T47D (cell line): ENCODE results near the gene CPLX3.

Source experiments
- DNase-seq, 2 experiments: peaks; one replicate each; pipeline versions ENCODE4 v3.0.0 to v3.0.0-alpha.2; 2011 to 2012; ENCODE audit warnings: low read depth in 1 of 2, low spot score in 1 of 2
- JUND ChIP-seq: IDR thresholded peaks from 2 replicates; pipeline ENCODE4 v1.6.1; 2012; ENCODE audit warnings: low read depth
- in situ Hi-C: cut with HindIII; loops from 2 replicates; pipeline ENCODE4 v1.10.0; 2016; ENCODE audit warnings: low sequenced_read_pairs, low pct_unique_long_range_greater_than_20kb

CPLX3 gene

GRCh38 chr15:74801311-74801997 is 25.0 kb upstream of the CPLX3 start:
- no peak for DNase-seq
- no peak for TF ChIP-seq JUND
- in situ Hi-C loops = no loop called here

DNA sequence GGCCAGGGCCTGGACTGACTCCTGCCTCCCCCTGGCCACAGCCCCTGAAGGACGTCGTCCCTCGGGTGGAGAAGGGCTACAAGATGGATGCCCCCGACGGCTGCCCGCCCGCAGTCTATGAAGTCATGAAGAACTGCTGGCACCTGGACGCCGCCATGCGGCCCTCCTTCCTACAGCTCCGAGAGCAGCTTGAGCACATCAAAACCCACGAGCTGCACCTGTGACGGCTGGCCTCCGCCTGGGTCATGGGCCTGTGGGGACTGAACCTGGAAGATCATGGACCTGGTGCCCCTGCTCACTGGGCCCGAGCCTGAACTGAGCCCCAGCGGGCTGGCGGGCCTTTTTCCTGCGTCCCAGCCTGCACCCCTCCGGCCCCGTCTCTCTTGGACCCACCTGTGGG is 24.1 kb upstream of the CPLX3 start:
- no peak for TF ChIP-seq JUND
- no peak for DNase-seq
- in situ Hi-C loops = no loop called here

- no peak for DNase-seq
- no peak for TF ChIP-seq JUND
- in situ Hi-C loops = no loop called here
Measured at GRCh38 chr15:74802862-74803447, 23.5 kb upstream of the CPLX3 start.

- in situ Hi-C loops = no loop called here
- DNase-seq = no peak
- no peak for TF ChIP-seq JUND
Measured at GRCh38 chr15:74804935-74805334, 21.5 kb upstream of the CPLX3 start.

DNA sequence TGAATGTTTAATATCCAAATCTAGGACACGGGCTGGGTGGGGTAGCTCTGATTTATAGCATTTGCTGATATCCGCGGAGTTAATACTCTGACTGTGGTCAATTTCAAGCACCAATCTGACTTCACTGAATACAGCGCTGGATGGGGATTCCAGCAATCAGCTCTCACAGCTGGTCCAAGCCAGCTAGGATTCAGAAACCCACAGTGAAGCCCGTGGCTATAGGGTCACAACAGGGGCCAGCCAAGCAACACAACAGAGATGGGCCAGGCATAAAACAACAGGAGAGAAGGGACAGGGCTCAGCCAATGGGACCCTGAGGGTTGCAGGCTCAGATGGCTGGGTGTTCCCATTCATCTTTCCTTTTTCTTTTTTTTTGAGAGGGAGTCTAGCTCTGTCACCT is 19.1 kb upstream of the CPLX3 start:
- in situ Hi-C loops = no loop called here
- no peak for TF ChIP-seq JUND
- DNase-seq = no peak

DNA sequence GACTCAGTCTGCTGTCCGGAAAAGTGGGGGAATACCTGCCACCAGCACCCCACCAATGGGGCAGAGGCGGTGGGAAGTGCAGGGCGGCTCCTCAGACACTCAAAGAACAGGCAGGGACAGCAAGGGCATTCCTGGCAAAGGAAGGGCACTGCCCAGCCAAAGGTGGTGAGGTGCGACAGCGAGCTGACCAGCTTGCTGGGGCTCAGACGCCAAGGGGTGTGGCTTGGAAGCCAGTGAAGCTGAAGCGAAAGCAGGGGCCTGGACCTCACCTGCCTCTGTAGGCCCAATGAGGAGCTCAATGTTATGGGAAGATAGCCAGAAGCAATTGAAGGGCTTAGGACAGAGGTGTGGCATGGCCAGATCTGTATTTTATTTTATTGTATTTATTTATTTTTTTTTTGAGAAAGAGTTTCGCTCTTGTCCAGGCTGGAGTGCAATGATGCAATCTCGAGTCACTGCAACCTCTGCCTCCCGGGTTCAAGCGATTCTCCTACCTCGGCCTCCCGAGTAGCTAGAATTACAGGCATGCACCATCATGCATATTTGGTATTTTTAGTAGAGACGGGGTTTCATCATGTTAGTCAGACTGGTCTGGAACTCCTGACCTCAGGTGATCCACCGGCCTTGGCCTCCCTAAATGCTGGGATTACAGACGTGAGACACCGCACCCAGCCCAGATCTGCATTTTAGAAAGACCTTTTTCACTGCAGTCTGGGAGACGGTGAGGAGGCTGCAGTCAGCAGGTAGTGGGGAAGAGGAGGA is 18.2 kb upstream of the CPLX3 start:
- TF ChIP-seq JUND = no peak
- DNase-seq = peak in 1 of 2 experiments; percentile 58
- in situ Hi-C loops = no loop called here

- in situ Hi-C loops = no loop called here
- DNase-seq = no peak
- no peak for TF ChIP-seq JUND
Measured at GRCh38 chr15:74808840-74809229, 17.6 kb upstream of the CPLX3 start.

- in situ Hi-C loops = no loop called here
- no peak for TF ChIP-seq JUND
- DNase-seq = no peak
Measured at GRCh38 chr15:74809242-74809641, 17.2 kb upstream of the CPLX3 start.

DNA sequence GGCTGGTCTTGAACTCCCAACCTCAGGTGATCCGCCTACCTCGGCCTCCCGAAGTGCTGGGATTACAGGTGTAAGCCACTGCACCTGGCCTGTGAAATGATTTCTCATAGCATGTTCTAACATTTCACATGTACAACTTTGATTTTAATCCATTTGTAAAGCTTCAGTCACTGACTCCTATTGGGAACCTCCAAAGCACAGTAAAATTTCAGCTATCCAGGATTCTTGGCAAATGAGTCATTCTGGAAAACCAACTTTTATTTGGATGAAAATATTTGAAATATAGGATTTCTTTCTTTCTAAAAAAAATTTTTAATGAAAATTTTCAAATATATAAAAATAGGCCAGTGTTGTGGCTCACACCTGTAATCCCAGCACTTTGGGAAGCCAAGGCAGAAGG is 16.5 kb upstream of the CPLX3 start:
- TF ChIP-seq JUND = no peak
- no peak for DNase-seq
- in situ Hi-C loops = no loop called here

DNA sequence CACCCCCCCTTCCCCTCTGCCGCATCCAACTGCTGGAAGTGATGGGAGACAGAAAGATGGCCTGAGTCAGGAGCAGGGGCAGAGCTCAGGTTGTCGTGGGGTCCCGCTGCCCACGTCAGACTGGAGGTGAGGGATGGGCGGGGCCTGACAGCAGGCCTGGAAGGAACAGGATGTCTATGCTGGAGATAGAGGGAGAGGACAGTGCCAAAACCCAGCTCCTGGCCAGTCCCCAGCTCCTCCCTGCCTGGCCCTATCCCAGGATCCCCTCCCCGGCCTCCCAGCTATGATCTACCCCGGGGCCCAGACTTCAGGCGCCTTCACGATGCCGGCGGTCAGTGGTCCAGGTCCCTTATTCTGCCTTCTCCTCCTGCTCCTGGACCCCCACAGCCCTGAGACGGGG is 13.9 kb upstream of the CPLX3 start, which contains the start of gene LMAN1L:
Gene LMAN1L (plus strand): TSS at position 303 of the 400 bp plus-strand sequence. CDS start 20 bp downstream, at position 323.
- in situ Hi-C loops = no loop called here
- no peak for TF ChIP-seq JUND
- no peak for DNase-seq

DNA sequence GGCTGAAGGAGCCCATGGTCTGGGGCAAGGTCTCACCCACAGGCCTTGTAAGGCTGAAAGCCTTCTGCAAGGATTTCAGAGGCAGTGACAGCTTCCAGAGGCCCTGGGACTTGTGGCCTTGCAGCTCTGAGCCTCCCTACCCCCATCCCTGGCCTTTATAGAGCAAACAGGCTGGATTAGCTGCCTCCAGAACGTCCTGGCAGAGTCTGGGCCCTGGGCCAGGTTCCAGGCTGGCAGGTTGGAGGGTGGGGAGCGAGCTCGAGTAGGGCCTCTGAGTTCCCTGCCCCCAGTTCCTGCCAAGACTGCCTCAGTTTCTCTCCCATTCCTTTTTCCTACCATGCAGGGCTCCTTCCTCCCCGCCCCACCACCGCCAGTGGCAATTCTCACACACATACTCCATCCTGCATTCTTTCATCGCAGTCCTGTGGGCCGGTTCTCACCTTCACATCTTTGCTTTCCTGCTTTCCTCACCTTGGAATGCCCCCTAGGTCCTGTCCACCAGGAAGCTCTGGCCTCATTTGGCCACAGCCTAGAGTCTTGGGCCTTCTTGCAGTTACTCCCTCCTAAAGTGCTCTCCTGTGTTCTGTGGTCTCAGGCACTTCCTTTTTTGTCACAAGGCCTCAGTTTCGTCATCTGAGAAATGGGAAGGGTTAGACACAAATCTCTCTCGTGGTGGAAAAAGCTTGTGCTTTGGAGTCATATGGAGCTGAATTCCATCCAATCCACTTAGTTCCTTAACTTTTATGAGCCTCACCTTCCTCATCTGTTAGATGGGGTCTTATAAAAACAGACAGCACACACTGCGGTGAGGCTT is 11.1 kb upstream of the CPLX3 start:
- in situ Hi-C loops = no loop called here
- no peak for TF ChIP-seq JUND
- peak; percentile 65 to 93 for DNase-seq

DNA sequence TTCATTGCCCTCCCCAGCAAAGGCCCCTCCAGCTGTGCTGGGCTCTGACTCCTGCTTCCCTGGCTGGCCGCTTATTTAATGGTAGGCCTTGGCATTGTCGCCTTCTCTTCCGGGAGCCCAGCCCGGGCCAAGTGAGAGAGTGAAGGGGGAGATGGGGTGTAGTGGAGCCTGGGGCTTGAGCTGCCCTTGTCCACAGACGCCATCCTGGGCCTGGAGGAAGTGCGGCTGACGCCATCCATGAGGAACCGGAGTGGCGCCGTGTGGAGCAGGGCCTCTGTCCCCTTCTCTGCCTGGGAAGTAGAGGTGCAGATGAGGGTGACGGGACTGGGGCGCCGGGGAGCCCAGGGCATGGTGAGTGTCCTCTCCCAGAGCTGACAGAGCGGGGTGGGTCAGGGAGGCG is 10.5 kb upstream of the CPLX3 start:
- no peak for TF ChIP-seq JUND
- no peak for DNase-seq
- in situ Hi-C loops = no loop called here
